NCI-H187 (cell line): ENCODE results near the gene UST.
"Not testable (repeated sequence)": the region's sequence is repeated elsewhere in the genome, so short reads cannot be mapped to it uniquely, and the experiment has no call there.

Source experiments
- DNase-seq, 2 experiments: peaks; one replicate each; lab custom pipeline; 2025; lab: John Stamatoyannopoulos, UW

UST gene

DNA sequence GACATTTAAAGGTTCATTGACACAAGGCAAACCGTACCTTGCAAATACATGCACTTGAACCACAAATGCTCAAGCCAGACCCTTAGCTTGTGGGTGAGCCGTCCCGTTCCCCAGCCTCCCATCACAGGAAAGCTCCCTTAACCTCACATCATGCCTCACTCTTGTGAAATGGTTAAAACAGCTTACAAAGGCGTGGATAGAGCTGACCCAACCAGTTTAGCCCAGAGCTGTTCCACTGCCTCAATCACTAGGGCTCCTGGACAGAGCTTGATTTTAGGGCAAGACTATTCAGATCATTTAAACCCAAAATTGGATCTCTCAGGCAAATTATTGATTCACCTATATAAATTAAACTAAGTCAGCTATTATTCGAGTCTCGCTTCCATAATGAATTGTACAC is 341.1 kb downstream of the UST start:
- no peak for DNase-seq

DNA sequence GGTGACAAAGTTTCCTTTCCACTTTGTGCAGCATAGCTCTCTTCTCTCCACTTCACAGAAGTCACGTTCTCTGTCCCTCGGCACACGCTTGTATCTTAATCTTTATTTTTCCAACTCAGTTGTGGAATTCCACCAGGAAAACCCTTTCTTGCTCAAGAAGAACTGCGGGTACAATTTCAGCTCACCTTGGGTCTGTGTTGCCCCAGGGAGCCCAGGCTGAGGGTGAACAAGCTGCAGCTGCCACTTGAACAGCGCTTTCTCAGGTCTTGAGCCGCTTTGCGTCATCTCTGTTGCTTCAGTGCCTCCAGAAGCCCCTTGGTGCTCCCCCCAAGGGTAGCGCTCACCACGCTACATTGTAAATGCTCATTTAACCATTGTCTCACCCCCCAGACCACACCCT is 341.5 kb downstream of the UST start:
- DNase-seq: no peak

DNA sequence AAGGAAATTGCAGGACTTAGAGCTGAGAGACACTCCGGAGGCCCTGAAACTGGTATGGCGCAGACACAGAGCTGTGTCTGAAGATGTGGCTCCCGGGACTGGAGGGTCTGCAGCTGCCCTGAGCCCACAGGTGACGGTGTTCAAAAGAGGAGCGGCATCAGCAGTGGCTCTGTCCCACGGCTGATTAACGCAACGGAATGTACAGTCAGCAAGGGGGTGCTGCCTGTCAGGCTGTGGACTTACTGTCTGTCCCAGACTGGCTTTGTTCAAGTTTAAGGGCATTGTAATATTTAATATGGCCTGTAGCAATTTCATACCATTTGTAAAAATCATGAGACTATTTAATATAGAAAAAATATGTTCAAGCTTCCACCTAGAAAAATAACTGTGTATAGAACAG is 342.7 kb downstream of the UST start:
- no peak for DNase-seq

DNA sequence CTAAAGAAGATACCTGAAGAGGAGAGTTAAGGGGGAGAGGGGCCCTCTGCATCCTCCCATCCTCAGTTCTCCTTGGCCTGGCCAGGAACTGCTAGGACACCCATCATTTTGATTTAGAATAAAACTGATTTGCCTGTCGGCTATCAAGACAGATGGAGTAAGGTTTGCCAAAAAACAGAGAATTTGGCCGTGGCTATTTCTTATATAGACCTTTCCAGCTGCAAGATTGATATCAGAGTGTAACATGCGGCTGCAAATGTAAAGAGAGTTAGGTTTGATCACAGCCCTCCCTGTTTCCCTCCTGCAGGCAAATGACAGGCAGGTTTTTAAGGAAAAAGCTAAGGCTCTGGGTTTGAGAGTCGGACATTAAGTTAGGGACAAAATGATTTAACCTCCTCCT is 344.1 kb downstream of the UST start:
- DNase-seq: no peak

DNA sequence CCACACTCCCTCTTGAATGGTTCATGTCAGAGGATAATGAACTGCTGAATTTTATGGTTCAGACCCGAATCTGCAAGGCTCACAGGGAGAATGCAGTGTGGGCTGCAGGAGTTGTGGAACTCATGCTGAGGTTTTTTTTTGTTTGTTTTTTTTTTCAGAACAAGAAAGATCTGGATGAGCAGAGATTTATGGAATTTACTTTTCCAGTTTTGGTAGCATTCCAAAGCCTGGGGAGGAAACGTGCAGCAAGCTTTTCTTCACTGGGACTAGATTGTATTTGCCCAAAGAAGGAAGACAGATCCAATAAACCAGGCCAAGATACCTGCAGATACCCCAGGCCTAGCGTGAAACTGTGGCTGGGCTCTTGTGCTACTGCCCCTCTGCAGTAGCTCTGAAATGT is 346.8 kb downstream of the UST start:
- no peak for DNase-seq

DNA sequence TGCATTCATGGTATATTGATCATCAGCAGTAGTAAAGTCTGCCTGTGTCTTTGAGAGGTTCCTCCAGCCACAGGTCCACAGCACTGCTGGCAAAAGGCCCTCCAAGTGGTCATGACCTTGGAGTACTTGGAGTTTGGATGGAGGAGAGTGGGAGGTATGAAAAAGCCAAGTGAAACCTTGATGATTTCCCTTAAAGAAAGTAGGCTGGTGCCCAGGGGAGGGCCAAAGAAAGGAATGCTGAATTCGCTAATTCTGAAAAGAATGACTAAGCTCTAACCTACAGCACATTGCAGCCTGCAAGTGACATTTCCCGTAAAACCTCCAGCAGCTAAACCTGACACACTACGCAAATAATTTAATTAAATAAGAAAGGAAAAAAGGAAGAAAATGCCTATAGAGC is 347.3 kb downstream of the UST start:
- DNase-seq: no peak

DNA sequence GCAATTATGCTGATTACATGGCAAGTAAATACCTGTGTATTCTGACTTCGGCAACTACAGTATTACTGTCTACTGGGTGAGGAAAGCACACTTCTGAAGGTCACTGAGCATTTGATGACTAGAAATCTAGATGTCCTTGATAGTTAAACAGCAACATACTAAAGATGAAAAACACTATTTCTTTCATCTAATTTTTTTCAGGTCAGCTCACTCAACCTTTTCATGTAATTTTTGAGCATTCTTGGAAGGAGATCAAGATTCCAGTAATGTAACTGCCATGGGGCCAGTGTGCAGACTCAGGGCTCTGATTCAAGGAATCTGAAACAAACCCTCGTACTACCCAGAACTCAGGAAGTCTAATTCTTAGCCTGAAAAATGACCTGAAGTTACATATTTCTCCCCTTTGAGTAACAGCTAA is 348.1 kb downstream of the UST start:
- DNase-seq: no peak

DNA sequence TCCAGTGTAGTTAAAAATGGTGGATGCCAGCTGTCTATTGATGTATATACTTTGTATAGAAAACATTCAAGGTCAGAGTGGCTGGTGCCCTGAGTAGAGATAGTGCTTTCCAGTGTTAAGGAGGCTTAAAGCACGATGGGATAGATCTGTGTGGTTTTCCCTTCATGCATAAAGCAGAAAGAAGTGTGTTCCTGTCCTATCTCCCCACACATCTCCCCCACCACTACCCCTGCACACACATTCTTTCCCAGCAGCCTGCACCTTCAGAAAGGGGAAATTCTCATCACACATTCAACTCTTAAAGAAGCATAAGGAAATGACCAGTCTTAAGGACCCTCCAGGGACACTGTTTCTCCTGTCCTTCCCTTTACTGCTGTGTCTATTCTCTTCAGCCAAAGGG is 349.0 kb downstream of the UST start:
- DNase-seq: no peak

DNA sequence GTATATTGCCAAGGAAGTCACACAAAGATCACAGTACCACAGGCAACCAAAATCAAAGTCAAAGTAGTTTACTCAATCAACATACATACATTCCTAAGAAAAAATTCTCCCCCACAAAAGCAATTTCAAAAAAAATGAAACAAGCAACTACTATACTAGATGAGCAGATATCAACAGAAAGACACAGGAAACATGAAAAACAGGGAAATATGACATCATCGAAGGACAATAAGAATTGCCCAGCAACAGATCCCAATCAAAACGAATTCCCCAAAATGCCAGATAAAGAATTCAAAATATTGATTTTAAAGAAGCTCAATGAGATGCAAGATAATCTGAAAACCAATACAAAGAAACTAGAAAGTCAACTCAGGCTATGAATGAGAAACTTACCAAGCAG is 351.0 kb downstream of the UST start:
- DNase-seq: no peak

DNA sequence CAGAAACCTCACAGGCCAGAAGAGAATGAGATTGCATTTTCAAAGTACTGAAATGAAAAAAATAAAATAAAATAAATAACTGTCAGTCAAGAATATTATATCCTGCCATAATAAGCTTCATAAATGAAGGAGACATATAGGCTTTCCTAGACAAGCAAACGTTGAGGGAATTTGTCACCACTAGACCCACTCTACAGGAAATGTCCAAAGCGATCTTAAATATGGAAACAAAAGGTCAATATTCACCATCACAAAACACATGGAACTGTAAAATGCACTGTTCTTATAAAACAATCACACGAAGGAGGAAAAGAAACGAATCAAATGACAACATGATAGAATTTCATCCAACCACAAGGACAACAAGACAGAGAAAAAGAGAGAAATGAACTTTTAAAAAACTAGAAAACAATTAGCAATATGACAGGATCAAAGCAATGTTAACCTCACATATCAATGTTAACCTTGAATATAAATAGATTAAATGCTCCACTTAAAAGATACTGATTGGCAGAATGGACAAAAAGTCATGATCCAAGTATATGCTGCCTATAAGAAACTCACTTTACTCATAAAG is 352.0 kb downstream of the UST start:
- no peak for DNase-seq

DNA sequence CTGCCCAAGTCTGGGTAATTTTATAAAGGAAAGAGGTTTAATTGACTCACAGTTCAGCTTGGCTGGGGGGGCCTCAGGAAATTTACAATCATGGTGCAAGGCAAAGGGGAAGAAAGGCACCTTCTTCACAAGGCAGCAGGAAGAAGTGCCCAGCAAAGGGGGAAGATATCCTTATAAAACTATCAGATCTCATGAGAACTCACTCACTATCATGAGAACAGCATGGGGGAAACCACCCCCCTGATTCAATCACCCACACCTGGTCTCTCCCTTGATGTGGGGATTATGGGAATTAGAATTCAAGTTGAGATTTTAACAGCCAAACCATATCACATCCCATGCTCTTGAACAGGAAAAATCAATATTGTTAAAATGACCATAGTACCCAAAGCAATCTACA is 355.5 kb downstream of the UST start:
- DNase-seq: no peak

DNA sequence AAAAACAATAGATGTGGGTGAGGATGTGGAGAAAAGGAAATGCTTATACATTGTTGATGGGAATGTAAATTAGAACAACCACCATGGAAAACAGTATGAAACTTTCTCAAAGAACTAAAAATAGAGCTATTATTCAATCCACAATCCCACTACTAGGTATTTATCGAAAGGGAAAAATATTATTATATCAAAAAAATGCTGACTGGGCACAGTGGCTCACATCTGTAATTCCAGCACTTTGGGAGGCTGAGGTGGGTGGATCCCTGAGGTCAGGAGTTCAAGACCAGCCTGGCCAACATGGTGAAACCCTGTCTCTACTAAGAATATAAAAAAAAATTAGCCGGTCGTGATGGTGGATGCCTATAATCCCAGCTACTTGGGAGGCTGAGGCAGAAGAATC is 357.1 kb downstream of the UST start:
- not testable (repeated sequence) for DNase-seq

DNA sequence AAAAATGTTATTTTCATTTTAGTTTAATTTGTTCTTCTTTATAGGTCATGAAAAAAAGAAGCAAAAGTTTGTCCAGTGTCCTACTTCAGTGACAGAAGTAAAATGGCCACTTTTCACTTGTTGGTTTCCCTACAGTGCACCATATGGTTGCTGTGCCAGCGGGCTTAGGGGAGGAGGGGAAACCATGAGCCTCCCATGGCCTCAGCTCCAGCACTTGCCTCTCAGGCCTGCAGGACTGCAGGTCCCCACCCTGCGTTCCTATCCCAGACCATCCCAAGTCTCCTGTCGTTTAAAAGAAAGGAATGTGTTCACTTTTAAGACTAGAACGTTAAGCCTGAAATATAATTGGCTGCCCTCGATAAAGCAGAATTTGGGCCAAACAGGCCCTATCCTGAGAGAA is 360.7 kb downstream of the UST start:
- DNase-seq: no peak

DNA sequence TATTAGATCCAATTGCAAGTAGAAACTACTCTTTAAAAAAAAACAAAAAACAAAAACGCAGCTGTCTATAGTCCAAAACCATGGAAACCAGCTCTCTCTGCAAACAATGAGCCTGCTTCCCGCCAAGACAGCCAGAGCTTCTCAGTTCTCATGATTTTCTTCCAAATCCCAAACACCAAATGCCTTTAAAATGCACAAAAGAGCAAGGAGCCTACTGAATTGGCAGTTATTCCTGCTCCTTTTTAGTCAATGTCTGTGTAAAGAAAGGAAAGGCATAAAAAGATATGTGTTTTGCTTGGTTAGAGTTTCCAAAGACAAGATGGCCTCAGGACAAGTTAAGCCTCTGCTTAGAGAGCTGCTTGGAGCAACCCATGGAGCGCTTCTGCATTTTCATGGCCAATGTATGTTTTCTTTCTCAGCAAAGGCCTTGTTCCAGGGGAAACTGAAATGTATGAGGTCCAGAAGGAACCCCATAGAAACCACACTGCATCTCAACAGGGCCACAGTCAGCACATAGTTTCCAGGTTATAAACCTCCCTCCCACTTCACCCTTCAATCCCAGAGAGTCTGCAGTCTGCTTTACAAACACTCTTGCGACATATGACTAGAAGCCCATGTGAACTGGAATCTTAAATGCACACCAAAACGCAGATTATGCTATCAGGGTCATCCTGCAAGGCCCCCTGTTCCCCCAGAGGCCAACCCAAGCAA is 361.4 kb downstream of the UST start:
- no peak for DNase-seq

DNA sequence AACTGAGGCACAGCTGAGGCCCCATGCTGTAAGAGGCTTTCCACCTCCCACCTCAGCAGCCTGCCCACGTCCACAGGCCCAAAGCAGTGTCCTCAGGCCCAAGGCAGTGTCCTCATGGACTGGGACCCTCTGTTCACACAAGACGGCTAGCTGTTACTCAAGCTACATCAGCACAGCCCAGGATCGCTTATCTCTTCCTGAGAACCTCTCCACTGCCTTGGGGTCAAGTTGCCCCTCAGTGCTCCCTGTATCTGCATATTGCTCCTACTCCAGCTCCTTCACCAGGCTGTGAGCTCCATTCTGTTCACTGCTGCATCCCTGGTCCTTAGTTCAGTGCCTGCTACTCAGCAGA is 361.9 kb downstream of the UST start:
- DNase-seq: no peak

DNA sequence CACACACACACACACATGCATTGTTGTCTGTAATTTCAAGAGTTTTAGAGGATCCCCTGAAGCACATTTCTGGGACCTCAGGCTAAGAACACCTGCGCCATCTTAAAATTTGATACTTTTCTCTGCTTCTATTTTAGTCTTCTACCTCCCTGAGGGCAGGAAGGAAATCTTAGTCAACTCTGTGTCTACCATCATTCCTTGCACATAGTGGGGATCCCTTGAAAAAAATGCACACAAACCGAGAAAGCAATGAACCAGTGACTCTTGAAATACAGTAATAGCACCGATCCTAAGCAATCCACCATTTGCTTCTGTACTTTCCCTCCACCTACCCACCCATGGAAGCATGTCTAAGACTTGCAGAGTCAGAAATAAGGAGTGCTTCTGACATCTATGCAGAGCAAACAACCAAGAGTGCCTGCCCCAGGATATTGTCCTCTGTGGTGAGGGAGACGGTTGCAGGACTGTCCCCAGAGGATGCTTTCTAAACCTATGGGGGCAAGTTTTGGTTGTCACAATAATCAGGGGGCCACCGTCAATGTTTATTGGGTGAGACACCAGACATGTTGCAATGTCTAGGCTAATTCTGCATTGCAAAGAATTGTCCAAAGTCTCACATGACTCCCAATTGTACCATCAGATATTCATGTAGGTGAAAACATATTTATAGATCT is 362.7 kb downstream of the UST start:
- no peak for DNase-seq

DNA sequence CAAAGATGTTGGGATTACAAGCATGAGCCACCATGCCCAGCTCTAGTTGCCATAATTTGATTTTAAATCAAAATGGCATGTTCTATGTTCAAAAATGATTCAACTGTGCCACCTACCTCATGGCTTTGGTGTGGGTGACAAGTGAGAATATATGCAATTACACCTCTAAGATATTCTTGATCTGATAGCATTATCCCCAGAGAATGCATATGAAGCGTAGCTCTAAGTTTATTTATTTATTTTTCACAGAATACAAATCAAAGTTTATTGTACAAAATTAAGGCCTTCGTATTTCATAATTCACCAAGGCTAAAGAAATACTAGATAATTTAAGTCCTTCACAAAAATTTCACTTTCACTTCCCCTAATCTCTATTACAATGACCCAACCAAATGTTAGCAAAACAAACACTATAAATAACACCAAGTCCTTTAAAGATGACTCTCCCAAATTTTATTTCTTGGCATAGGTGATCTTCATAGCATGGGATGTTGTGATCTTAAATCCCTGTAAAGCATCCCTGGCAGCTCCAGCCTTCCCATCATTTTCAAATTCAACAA is 364.8 kb downstream of the UST start:
- no peak for DNase-seq

DNA sequence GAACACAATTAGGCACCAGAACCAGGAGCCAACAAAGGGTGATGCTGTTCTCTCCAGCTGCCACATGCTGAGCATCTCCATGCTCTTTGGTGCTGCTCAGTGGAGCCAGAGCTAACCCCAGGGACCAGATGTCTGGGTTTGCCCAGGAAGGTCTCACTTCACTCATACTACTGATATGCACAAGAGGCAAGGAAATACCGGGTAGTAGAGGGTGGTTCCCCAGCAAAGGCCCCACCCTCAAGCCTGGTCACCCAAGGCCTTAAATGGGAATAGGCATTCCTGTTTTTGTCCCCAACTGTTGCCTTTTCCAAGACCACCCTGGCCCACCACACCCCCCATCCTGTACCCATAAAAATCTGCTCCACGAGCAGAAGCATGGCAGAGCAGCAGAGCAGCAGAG is 366.1 kb downstream of the UST start:
- DNase-seq: no peak

DNA sequence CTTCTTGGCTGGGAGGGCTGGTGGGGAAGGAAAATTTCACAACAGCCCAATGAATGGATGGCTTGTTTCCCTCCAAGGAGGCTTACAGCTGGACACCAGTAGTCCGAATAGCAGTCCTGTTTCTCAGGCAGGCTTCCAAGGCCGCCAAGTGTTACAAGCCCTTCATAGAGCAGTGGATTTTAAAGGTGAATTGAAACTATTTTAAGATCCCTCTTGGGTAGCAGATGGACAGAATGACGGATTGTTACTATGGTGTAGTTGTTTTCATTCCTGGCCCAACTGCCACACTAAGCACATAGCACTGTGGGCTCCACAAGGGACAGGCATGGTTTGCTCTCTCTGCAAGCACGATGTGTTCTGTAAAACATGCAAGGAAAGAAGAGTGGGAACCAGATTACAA is 367.3 kb downstream of the UST start:
- no peak for DNase-seq

DNA sequence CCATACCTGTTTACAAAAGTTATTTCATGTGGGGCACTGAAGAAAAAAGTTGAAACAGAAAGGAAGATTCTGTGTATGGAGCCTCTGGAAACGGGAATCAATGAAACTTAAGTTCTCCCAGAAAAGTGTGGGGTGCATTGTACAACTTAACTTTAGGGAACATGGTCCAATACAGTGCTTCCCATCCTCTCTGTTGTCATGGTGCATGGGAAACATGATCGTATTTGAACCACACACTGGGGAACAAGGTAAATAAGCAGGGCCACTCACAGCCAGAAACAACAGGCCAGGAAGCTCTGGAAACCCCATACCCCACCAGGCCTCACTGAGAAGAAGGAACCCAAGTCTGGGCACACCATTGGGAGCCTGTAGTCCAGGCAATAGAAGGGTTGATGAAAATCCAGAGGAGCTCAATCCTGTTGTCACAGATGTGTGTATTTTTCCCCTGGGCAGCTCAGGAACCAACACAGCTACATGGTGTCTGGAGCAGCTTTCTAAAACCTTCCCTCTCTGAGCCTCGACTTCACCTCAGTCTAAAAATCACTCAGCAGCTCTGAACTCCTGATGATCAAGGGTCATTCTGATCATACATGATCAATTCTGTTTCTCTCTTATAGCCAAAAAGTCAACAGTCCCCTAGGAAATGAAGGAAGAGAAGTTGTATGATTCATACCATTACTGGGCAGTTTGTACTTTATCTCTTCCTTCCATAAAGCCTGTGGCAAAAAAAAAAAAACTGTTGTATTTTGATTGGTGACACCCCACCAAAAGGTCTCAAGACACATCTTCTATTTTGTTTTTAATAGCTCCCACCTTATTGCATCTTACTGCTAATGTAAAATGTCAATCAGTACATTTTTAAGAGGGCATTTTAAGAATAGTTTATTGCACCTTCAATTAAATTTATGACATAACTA is 372.2 kb downstream of the UST start:
- DNase-seq: no peak

DNA sequence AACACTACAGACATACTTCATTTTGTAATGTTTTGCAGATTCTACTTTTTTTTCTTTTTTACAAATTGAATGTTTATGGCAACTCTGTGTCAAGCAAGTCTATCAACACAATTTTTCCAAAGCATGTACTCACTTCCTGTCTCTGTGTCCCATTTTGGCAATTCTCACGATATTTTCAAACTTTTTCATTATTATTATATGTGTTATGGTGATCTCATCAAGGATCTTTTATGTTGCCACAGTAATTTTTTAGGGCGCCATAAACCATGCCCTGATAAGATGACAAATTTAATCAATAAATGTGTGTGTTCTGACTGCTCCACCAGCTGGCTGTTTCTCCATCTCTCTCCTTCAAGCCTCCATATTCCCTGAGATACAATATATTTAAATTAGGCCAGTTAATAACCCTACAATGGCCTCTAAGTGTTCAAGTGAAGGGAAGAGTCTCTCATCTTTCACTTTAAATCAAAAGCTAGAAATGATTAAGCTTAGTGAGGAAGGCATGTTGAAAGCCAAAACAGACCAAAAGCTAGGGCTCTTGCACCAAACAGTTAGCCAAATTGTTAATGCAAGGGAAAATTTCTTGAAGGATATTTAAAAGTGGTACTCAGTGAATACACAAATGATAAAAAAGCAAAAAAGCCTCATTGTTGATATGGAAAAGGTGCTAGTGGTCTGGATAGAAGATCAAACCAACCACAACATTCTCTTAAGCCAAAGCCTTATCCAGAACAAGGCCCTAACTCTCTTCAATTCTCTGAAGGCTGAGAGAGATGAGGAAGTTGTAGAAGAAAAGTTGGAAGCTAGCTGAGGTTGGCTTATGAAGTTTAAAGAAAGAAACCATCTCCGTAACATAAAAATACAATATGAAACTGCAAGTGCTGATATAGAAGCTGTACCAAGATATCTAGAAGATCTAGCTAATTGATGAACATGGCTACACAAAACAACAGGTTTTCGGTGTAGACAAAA is 376.3 kb downstream of the UST start:
- DNase-seq: no peak
